Prostate gland (tissue), 2 donors: ENCODE data around the gene RXRB.

Experiments used
- CTCF ChIP-seq, 4 experiments: fragments of 200-600 bp in 2 of 4; fragments of 450-650 bp in 2 of 4; sonication (generic) in 2 of 4; IDR thresholded peaks; 1 replicate in 3 of 4; 2 replicates in 1 of 4; pipeline ENCODE4 v1.5.1; 2016 to 2019; ENCODE audit warnings: antibody characterized with exemption in 4 of 4, mild to moderate bottlenecking in 2 of 4, moderate library complexity in 2 of 4
- POLR2A ChIP-seq: fragments of 450-650 bp; IDR thresholded peaks from one replicate; pipeline ENCODE4 v1.6.1; 2016; ENCODE audit warnings: antibody characterized with exemption, mild to moderate bottlenecking

GRCh38 chr6:33192671-33193602 is 7.5 kb downstream of the RXRB start:
- TF ChIP-seq CTCF (IDR thresholded peaks at IDR 0.05) (no peak), POLR2A (no peak)
